GM23248 (cell line): ENCODE results near the gene CISH.

Experiments used
- EZH2 ChIP-seq: fragments of 200-600 bp; sonication (generic); IDR thresholded peaks from 2 replicates; pipeline ENCODE4 v1.6.1; 2018; ENCODE audit warnings: antibody characterized with exemption, mild to moderate bottlenecking; ENCODE audit not compliant: insufficient read depth, poor library complexity, severe bottlenecking
- EZH2phosphoT487 ChIP-seq: fragments of 200-600 bp; sonication (generic); IDR thresholded peaks from 2 replicates; pipeline ENCODE4 v1.6.1; 2018; ENCODE audit warnings: antibody characterized with exemption, moderate library complexity, mild to moderate bottlenecking, low read depth; ENCODE audit not compliant: insufficient read depth

- TF ChIP-seq EZH2phosphoT487 (no peak), EZH2 (no peak)
Observed at GRCh38 chr3:50574444-50574831, 37.1 kb downstream of the CISH start.
